Measurements from ENCODE around the gene CYP4F11.
"Not testable (repeated sequence)": the region's sequence is repeated elsewhere in the genome, so short reads cannot be mapped to it uniquely, and the experiment has no call there.

The CYP4F11 gene

GRCh38 chr19:15891434-15891833 lies 42.9 kb downstream of the CYP4F11 start:
- Histone ChIP-seq H3K27ac (no peak overlapping the region), H3K4me3 (no peak overlapping the region)

GRCh38 chr19:15889339-15889738 lies 45.0 kb downstream of the CYP4F11 start:
- H3K4me3 ChIP-seq, H3K27ac ChIP-seq: not testable (repeated sequence)

GRCh38 chr19:15885919-15886318 lies 48.4 kb downstream of the CYP4F11 start:
- Histone ChIP-seq H3K4me3 (no peak overlapping the region), H3K27ac (no peak overlapping the region)

- Histone ChIP-seq H3K4me3 (no peak overlapping the region), H3K27ac (no peak overlapping the region)
Observed at GRCh38 chr19:15885167-15885566, 49.2 kb downstream of the CYP4F11 start.

GRCh38 chr19:15883329-15883728 lies 51.0 kb downstream of the CYP4F11 start:
- H3K27ac ChIP-seq, H3K4me3 ChIP-seq: not testable (repeated sequence)

- H3K4me3 ChIP-seq = no peak overlapping the region
- H3K27ac ChIP-seq = no peak overlapping the region
Observed at GRCh38 chr19:15874821-15875474, 59.4 kb downstream of the CYP4F11 start.

- not testable (repeated sequence) for H3K4me3 ChIP-seq, H3K27ac ChIP-seq
Observed at GRCh38 chr19:15873771-15874170, 60.6 kb downstream of the CYP4F11 start.

GRCh38 chr19:15871570-15871969 lies 62.8 kb downstream of the CYP4F11 start:
- no peak overlapping the region for H3K4me3 ChIP-seq
- H3K27ac ChIP-seq = no peak overlapping the region

GRCh38 chr19:15869873-15870272 lies 64.5 kb downstream of the CYP4F11 start:
- Histone ChIP-seq H3K4me3 (no peak overlapping the region), H3K27ac (peak overlapping the region in 10 of 21 experiments; percentile 9 to 87 (median 24))

GRCh38 chr19:15869109-15869555 lies 65.2 kb downstream of the CYP4F11 start:
- Histone ChIP-seq H3K27ac (peak overlapping the region in 4 of 21 experiments; percentile 44 to 87 (median 50)), H3K4me3 (no peak overlapping the region)

- Histone ChIP-seq H3K27ac (no peak overlapping the region), H3K4me3 (no peak overlapping the region)
Observed at GRCh38 chr19:15866636-15867035, 67.7 kb downstream of the CYP4F11 start.

- H3K4me3 ChIP-seq = no peak overlapping the region
- no peak overlapping the region for H3K27ac ChIP-seq
Observed at GRCh38 chr19:15864824-15865223, 69.5 kb downstream of the CYP4F11 start.

GRCh38 chr19:15863272-15863671 lies 71.1 kb downstream of the CYP4F11 start:
- Histone ChIP-seq H3K27ac (no peak overlapping the region), H3K4me3 (no peak overlapping the region)

GRCh38 chr19:15862444-15862843 lies 71.9 kb downstream of the CYP4F11 start:
- Histone ChIP-seq H3K27ac (no peak overlapping the region), H3K4me3 (no peak overlapping the region)
